A673 (cell line): Measurements from ENCODE around the gene TTC7B. TPM values are rescaled to one million over a fixed set of nuclear protein-coding genes. Genes with fewer than 3 reads are reported as not detected.

ENCODE experiments used
- BruUV-seq: library from RNA; stranded (reverse); fragments of 400-500 nt; replicated peaks from 2 replicates; lab custom pipeline; 2021; lab: Mats Ljungman, UMichigan
- CTCF ChIA-PET: fragments of 300-600 bp; sonication (Branson Sonifier 250); formaldehyde crosslinking; loops from one replicate; lab custom pipeline; 2022; ENCODE audit warnings: antibody characterized with exemption; lab: Charles Lee
- POLR2A ChIA-PET: fragments of 300-600 bp; sonication (Branson Sonifier 250); formaldehyde crosslinking; loops from one replicate; lab custom pipeline; 2022; ENCODE audit warnings: antibody characterized with exemption; ENCODE audit not compliant: low non-redundant PET; lab: Charles Lee
- DNase-seq: peaks from one replicate; pipeline ENCODE4 v3.0.0-alpha.2; 2015; ENCODE audit warnings: low spot score
- H3K27ac ChIP-seq: fragments of 200-600 bp; sonication (generic); 2 replicates; pipeline ENCODE4 v1.5.1; 2016; ENCODE audit warnings: mixed run types, low read depth, mild to moderate bottlenecking, mixed read lengths, antibody characterized with exemption, low read length; ENCODE audit not compliant: poor library complexity, severe bottlenecking
- H3K27me3 ChIP-seq: fragments of 200-600 bp; sonication (generic); replicated peaks from 2 replicates; pipeline ENCODE4 v1.6.1; 2017; ENCODE audit warnings: mixed run types, low read depth, mild to moderate bottlenecking, mixed read lengths, antibody characterized with exemption, low read length; ENCODE audit not compliant: insufficient read depth, poor library complexity
- H3K36me3 ChIP-seq: fragments of 200-600 bp; sonication (generic); 2 replicates; pipeline ENCODE4 v1.6.1; 2016; ENCODE audit warnings: mixed run types, mild to moderate bottlenecking, mixed read lengths, antibody characterized with exemption, low read length; ENCODE audit not compliant: insufficient read depth, poor library complexity, severe bottlenecking
- H3K4me1 ChIP-seq: fragments of 200-600 bp; sonication (generic); 2 replicates; pipeline ENCODE4 v1.6.1; 2017; ENCODE audit warnings: mixed run types, mild to moderate bottlenecking, mixed read lengths, antibody characterized with exemption, low read length; ENCODE audit not compliant: insufficient read depth, poor library complexity, severe bottlenecking
- H3K4me3 ChIP-seq: fragments of 200-600 bp; sonication (generic); 2 replicates; pipeline ENCODE4 v1.5.1; 2016; ENCODE audit warnings: low read depth, mixed run types, mild to moderate bottlenecking, mixed read lengths, low read length; ENCODE audit not compliant: poor library complexity, severe bottlenecking
- H3K9me3 ChIP-seq: fragments of 200-600 bp; sonication (generic); 2 replicates; pipeline ENCODE4 v1.6.1; 2016; ENCODE audit warnings: mixed run types, low read depth, mild to moderate bottlenecking, mixed read lengths, antibody characterized with exemption, low read length; ENCODE audit not compliant: poor library complexity, severe bottlenecking
- CTCF ChIP-seq: fragments of 300-800, 200-600 bp; sonication (generic); conservative IDR thresholded peaks from 2 replicates; pipeline ENCODE4 v1.5.1; 2017; ENCODE audit warnings: low read depth, mild to moderate bottlenecking, antibody characterized with exemption, low read length, moderate library complexity, mixed read lengths
- EZH2 ChIP-seq: fragments of 200-600 bp; sonication (generic); IDR thresholded peaks from 2 replicates; pipeline ENCODE4 v1.6.1; 2017; ENCODE audit warnings: borderline replicate concordance, low read depth, mild to moderate bottlenecking, mixed read lengths, antibody characterized with exemption, low read length; ENCODE audit not compliant: poor library complexity, severe bottlenecking
- intact Hi-C: fragments of 100-400 bp; cut with micrococcal nuclease; formaldehyde crosslinking; loops from one replicate; pipeline ENCODE4 v1.10.0; 2022; ENCODE audit not compliant: unreplicated experiment
- total RNA-seq: library from RNA; stranded (reverse); gene quantifications from 2 replicates; pipeline ENCODE4 v1.2.3, GENCODE V29; 2021

TTC7B gene
- total RNA-seq, 1 experiment from 2014 or later = 39.2 TPM

GRCh38 chr14:90648421-90648820 is 167.8 kb downstream of the TTC7B start:
- ChIA-PET POLR2A (no interaction called here), CTCF (no interaction called here)

GRCh38 chr14:90647473-90648005 is 168.7 kb downstream of the TTC7B start:
- H3K4me1 ChIP-seq = no peaks in the 10 kb centered on the region
- no peaks in the 10 kb centered on the region for H3K27me3 ChIP-seq
- ChIA-PET POLR2A (no interaction called here), CTCF (interaction anchor here (0.6 kb wide), 1 partner anchor 15 kb away, joined by 3 read pairs; no protein-coding TSS in a partner anchor)
- BruUV-seq = no TSS peak
- no peak overlapping the region for H3K4me3 ChIP-seq
- H3K36me3 ChIP-seq = no peaks in the 10 kb centered on the region
- no peaks in the 10 kb centered on the region for H3K9me3 ChIP-seq
- no peak overlapping the region for H3K27ac ChIP-seq
- TF ChIP-seq EZH2 (no peak), CTCF (no peak)
- intact Hi-C loops = no loop called here
- no peak for DNase-seq

More at GRCh38 chr14:90648421-90648820, 167.8 kb downstream of the TTC7B start:
- Histone ChIP-seq H3K27me3 (no peaks in the 10 kb centered on the region), H3K9me3 (no peaks in the 10 kb centered on the region), H3K4me3 (no peak overlapping the region), H3K4me1 (no peaks in the 10 kb centered on the region), H3K36me3 (no peaks in the 10 kb centered on the region), H3K27ac (no peak overlapping the region)
- no TSS peak for BruUV-seq
- intact Hi-C loops = no loop called here
- DNase-seq = no peak
- TF ChIP-seq EZH2 = no peak
- no peak for TF ChIP-seq CTCF

- Histone ChIP-seq H3K9me3 (no peaks in the 10 kb centered on the region), H3K27ac (no peak overlapping the region), H3K4me1 (peaks cover 7% of the 10 kb centered on the region), H3K4me3 (no peak overlapping the region), H3K36me3 (no peaks in the 10 kb centered on the region), H3K27me3 (no peaks in the 10 kb centered on the region)
- no TSS peak for BruUV-seq
- CTCF ChIA-PET = no interaction called here
- no peak for DNase-seq
- TF ChIP-seq CTCF (no peak), EZH2 (no peak)
- intact Hi-C loops = no loop called here
- POLR2A ChIA-PET = interaction anchor here (0.6 kb wide), 1 partner anchor 9 kb away, joined by 6 read pairs; no protein-coding TSS in a partner anchor
Measured at GRCh38 chr14:90645842-90646443, 170.3 kb downstream of the TTC7B start.
